ENCODE results near the gene ANKRD13B.

ANKRD13B gene

GRCh38 chr17:29595107-29595942 lies 2.4 kb downstream of the ANKRD13B start:
- H3K36me3 ChIP-seq (ENCODE audit: control insufficient read depth in 1 of 2, insufficient read depth in 2 of 2, low read length in 2 of 2) = no peaks in the 10 kb centered on the region
- H3K9me3 ChIP-seq (ENCODE audit: control insufficient read depth in 1 of 2, low read length in 2 of 2) = no peaks in the 10 kb centered on the region
- H3K27me3 ChIP-seq (ENCODE audit: control insufficient read depth in 1 of 2, insufficient read depth in 2 of 2, low read length in 2 of 2) = no peaks in the 10 kb centered on the region
- H3K27ac ChIP-seq (ENCODE audit: low read depth, low read length) = no peak overlapping the region
- H3K4me1 ChIP-seq (ENCODE audit: control insufficient read depth in 1 of 2, insufficient read depth in 2 of 2, low read length in 2 of 2) = peaks cover 23 to 32% of the 10 kb centered on the region in 2 donors
- H3K4me3 ChIP-seq (ENCODE audit: low read depth in 1 of 2, low read length in 2 of 2) = no peak overlapping the region
- H3K9ac ChIP-seq (ENCODE audit: low read depth in 1 of 2, low read length in 2 of 2) = no peak overlapping the region

- Histone ChIP-seq H3K36me3 (ENCODE audit: control insufficient read depth in 1 of 2, insufficient read depth in 2 of 2, low read length in 2 of 2) (no peaks in the 10 kb centered on the region), H3K27me3 (ENCODE audit: control insufficient read depth in 1 of 2, insufficient read depth in 2 of 2, low read length in 2 of 2) (no peaks in the 10 kb centered on the region), H3K9ac (ENCODE audit: low read depth in 1 of 2, low read length in 2 of 2) (no peak overlapping the region), H3K4me3 (ENCODE audit: low read depth in 1 of 2, low read length in 2 of 2) (no peak overlapping the region), H3K9me3 (ENCODE audit: control insufficient read depth in 1 of 2, low read length in 2 of 2) (no peaks in the 10 kb centered on the region), H3K4me1 (ENCODE audit: control insufficient read depth in 1 of 2, insufficient read depth in 2 of 2, low read length in 2 of 2) (peaks cover 16 to 23% of the 10 kb centered on the region in 2 donors), H3K27ac (ENCODE audit: low read depth, low read length) (no peak overlapping the region)
Measured at GRCh38 chr17:29595943-29596774, 3.2 kb downstream of the ANKRD13B start.

- H3K27me3 ChIP-seq (ENCODE audit: control insufficient read depth in 1 of 2, insufficient read depth in 2 of 2, low read length in 2 of 2) = no peaks in the 10 kb centered on the region
Measured at GRCh38 chr17:29596811-29597210, 3.9 kb downstream of the ANKRD13B start.

GRCh38 chr17:29597361-29598172 lies 4.6 kb downstream of the ANKRD13B start:
- Histone ChIP-seq H3K4me1 (ENCODE audit: control insufficient read depth in 1 of 2, insufficient read depth in 2 of 2, low read length in 2 of 2) (peaks cover 3 to 9% of the 10 kb centered on the region in 2 donors), H3K27ac (ENCODE audit: low read depth, low read length) (no peak overlapping the region), H3K4me3 (ENCODE audit: low read depth in 1 of 2, low read length in 2 of 2) (no peak overlapping the region), H3K9me3 (ENCODE audit: control insufficient read depth in 1 of 2, low read length in 2 of 2) (no peaks in the 10 kb centered on the region), H3K36me3 (ENCODE audit: control insufficient read depth in 1 of 2, insufficient read depth in 2 of 2, low read length in 2 of 2) (no peaks in the 10 kb centered on the region), H3K27me3 (ENCODE audit: control insufficient read depth in 1 of 2, insufficient read depth in 2 of 2, low read length in 2 of 2) (no peaks in the 10 kb centered on the region), H3K9ac (ENCODE audit: low read depth in 1 of 2, low read length in 2 of 2) (no peak overlapping the region)

More at GRCh38 chr17:29596811-29597210, 3.9 kb downstream of the ANKRD13B start:
- peaks cover 11 to 17% of the 10 kb centered on the region in 2 donors for H3K4me1 ChIP-seq (ENCODE audit: control insufficient read depth in 1 of 2, insufficient read depth in 2 of 2, low read length in 2 of 2)
- no peak overlapping the region for H3K27ac ChIP-seq (ENCODE audit: low read depth, low read length)
- no peak overlapping the region for H3K9ac ChIP-seq (ENCODE audit: low read depth in 1 of 2, low read length in 2 of 2)
- no peak overlapping the region for H3K4me3 ChIP-seq (ENCODE audit: low read depth in 1 of 2, low read length in 2 of 2)
- H3K9me3 ChIP-seq (ENCODE audit: control insufficient read depth in 1 of 2, low read length in 2 of 2) = no peaks in the 10 kb centered on the region
- no peaks in the 10 kb centered on the region for H3K36me3 ChIP-seq (ENCODE audit: control insufficient read depth in 1 of 2, insufficient read depth in 2 of 2, low read length in 2 of 2)

GRCh38 chr17:29603109-29603674 lies 10.3 kb downstream of the ANKRD13B start:
- Histone ChIP-seq H3K9me3 (ENCODE audit: control insufficient read depth in 1 of 2, low read length in 2 of 2) (no peaks in the 10 kb centered on the region), H3K27me3 (ENCODE audit: control insufficient read depth in 1 of 2, insufficient read depth in 2 of 2, low read length in 2 of 2) (no peaks in the 10 kb centered on the region), H3K4me3 (ENCODE audit: low read depth in 1 of 2, low read length in 2 of 2) (no peak overlapping the region), H3K36me3 (ENCODE audit: control insufficient read depth in 1 of 2, insufficient read depth in 2 of 2, low read length in 2 of 2) (no peaks in the 10 kb centered on the region), H3K4me1 (ENCODE audit: control insufficient read depth in 1 of 2, insufficient read depth in 2 of 2, low read length in 2 of 2) (no peaks in the 10 kb centered on the region), H3K9ac (ENCODE audit: low read depth in 1 of 2, low read length in 2 of 2) (no peak overlapping the region), H3K27ac (ENCODE audit: low read depth, low read length) (no peak overlapping the region)

- Histone ChIP-seq H3K27ac (ENCODE audit: low read depth, low read length) (no peak overlapping the region), H3K36me3 (ENCODE audit: control insufficient read depth in 1 of 2, insufficient read depth in 2 of 2, low read length in 2 of 2) (no peaks in the 10 kb centered on the region), H3K4me1 (ENCODE audit: control insufficient read depth in 1 of 2, insufficient read depth in 2 of 2, low read length in 2 of 2) (no peaks in the 10 kb centered on the region), H3K27me3 (ENCODE audit: control insufficient read depth in 1 of 2, insufficient read depth in 2 of 2, low read length in 2 of 2) (no peaks in the 10 kb centered on the region), H3K4me3 (ENCODE audit: low read depth in 1 of 2, low read length in 2 of 2) (no peak overlapping the region), H3K9ac (ENCODE audit: low read depth in 1 of 2, low read length in 2 of 2) (no peak overlapping the region), H3K9me3 (ENCODE audit: control insufficient read depth in 1 of 2, low read length in 2 of 2) (no peaks in the 10 kb centered on the region)
Measured at GRCh38 chr17:29607557-29608195, 14.7 kb downstream of the ANKRD13B start.

GRCh38 chr17:29608986-29609385 lies 16.1 kb downstream of the ANKRD13B start:
- Histone ChIP-seq H3K4me3 (ENCODE audit: low read depth in 1 of 2, low read length in 2 of 2) (no peak overlapping the region), H3K9ac (ENCODE audit: low read depth in 1 of 2, low read length in 2 of 2) (no peak overlapping the region), H3K27me3 (ENCODE audit: control insufficient read depth in 1 of 2, insufficient read depth in 2 of 2, low read length in 2 of 2) (peaks cover 0 to 4% of the 10 kb centered on the region in 2 donors), H3K4me1 (ENCODE audit: control insufficient read depth in 1 of 2, insufficient read depth in 2 of 2, low read length in 2 of 2) (peaks cover 6% of the 10 kb centered on the region in 2 donors), H3K36me3 (ENCODE audit: control insufficient read depth in 1 of 2, insufficient read depth in 2 of 2, low read length in 2 of 2) (no peaks in the 10 kb centered on the region), H3K9me3 (ENCODE audit: control insufficient read depth in 1 of 2, low read length in 2 of 2) (no peaks in the 10 kb centered on the region), H3K27ac (ENCODE audit: low read depth, low read length) (no peak overlapping the region)

- no peaks in the 10 kb centered on the region for H3K36me3 ChIP-seq (ENCODE audit: control insufficient read depth in 1 of 2, insufficient read depth in 2 of 2, low read length in 2 of 2)
- H3K27ac ChIP-seq (ENCODE audit: low read depth, low read length) = no peak overlapping the region
- H3K4me1 ChIP-seq (ENCODE audit: control insufficient read depth in 1 of 2, insufficient read depth in 2 of 2, low read length in 2 of 2) = peaks cover 14 to 19% of the 10 kb centered on the region in 2 donors
- H3K4me3 ChIP-seq (ENCODE audit: low read depth in 1 of 2, low read length in 2 of 2) = no peak overlapping the region
- H3K9me3 ChIP-seq (ENCODE audit: control insufficient read depth in 1 of 2, low read length in 2 of 2) = no peaks in the 10 kb centered on the region
- H3K9ac ChIP-seq (ENCODE audit: low read depth in 1 of 2, low read length in 2 of 2) = no peak overlapping the region
- H3K27me3 ChIP-seq (ENCODE audit: control insufficient read depth in 1 of 2, insufficient read depth in 2 of 2, low read length in 2 of 2) = peaks cover 0 to 14% of the 10 kb centered on the region in 2 donors
Measured at GRCh38 chr17:29610395-29610794, 17.5 kb downstream of the ANKRD13B start.

- Histone ChIP-seq H3K36me3 (ENCODE audit: control insufficient read depth in 1 of 2, insufficient read depth in 2 of 2, low read length in 2 of 2) (no peaks in the 10 kb centered on the region), H3K9ac (ENCODE audit: low read depth in 1 of 2, low read length in 2 of 2) (no peak overlapping the region), H3K9me3 (ENCODE audit: control insufficient read depth in 1 of 2, low read length in 2 of 2) (no peaks in the 10 kb centered on the region), H3K27ac (ENCODE audit: low read depth, low read length) (no peak overlapping the region), H3K4me1 (ENCODE audit: control insufficient read depth in 1 of 2, insufficient read depth in 2 of 2, low read length in 2 of 2) (peaks cover 20 to 29% of the 10 kb centered on the region in 2 donors), H3K4me3 (ENCODE audit: low read depth in 1 of 2, low read length in 2 of 2) (no peak overlapping the region), H3K27me3 (ENCODE audit: control insufficient read depth in 1 of 2, insufficient read depth in 2 of 2, low read length in 2 of 2) (peaks cover 7 to 23% of the 10 kb centered on the region in 2 donors)
Measured at GRCh38 chr17:29611351-29612093, 18.6 kb downstream of the ANKRD13B start.

Measured in duodenal mucosa (tissue), 2 donors.